ENCODE measurements around the gene OR2A25.

GRCh38 chr7:144035385-144035784 lies 34.2 kb upstream of the OR2A25 start:
- TF ChIP-seq CTCF (IDR thresholded peaks at IDR 0.05) (no peak), USF2 (CRISPR knock-in tag; IDR thresholded peaks at IDR 0.05) (no peak), NR1H2 (CRISPR knock-in tag; IDR thresholded peaks at IDR 0.05) (no peak), PREB (CRISPR knock-in tag; IDR thresholded peaks at IDR 0.05; ENCODE audit: borderline replicate concordance) (no peak), ZNF532 (CRISPR knock-in tag; IDR thresholded peaks at IDR 0.05; ENCODE audit: borderline replicate concordance) (no peak), HMGXB4 (CRISPR knock-in tag; IDR thresholded peaks at IDR 0.05) (no peak), E2F5 (CRISPR knock-in tag; IDR thresholded peaks at IDR 0.05) (no peak), MAX (CRISPR knock-in tag; IDR thresholded peaks at IDR 0.05) (no peak), ZBTB21 (CRISPR knock-in tag; IDR thresholded peaks at IDR 0.05; ENCODE audit: borderline replicate concordance) (no peak), ATF3 (CRISPR knock-in tag; conservative IDR thresholded peaks at IDR 0.05) (no peak), ATF2 (CRISPR knock-in tag; IDR thresholded peaks at IDR 0.05; ENCODE audit: borderline replicate concordance, low read depth) (no peak), E2F4 (CRISPR knock-in tag; IDR thresholded peaks at IDR 0.05; ENCODE audit: borderline replicate concordance, low read depth) (no peak), ZNF232 (CRISPR knock-in tag; IDR thresholded peaks at IDR 0.05) (no peak), FOXP1 (CRISPR knock-in tag; IDR thresholded peaks at IDR 0.05; ENCODE audit: borderline replicate concordance) (no peak)

All from WTC11 (cell line).